HEK293T (cell line): ENCODE data around the gene MFNG.

Source experiments
- FOXA1 ChIP-seq: fragments of 450-650 bp; IDR thresholded peaks from 2 replicates; pipeline ENCODE4 v1.6.1; 2016; ENCODE audit warnings: mild to moderate bottlenecking
- SUZ12 ChIP-seq: fragments of 450-650 bp; IDR thresholded peaks from 2 replicates; pipeline ENCODE4 v1.6.1; 2016; ENCODE audit warnings: mild to moderate bottlenecking

- TF ChIP-seq SUZ12 (no peak), FOXA1 (no peak)
Measured at GRCh38 chr22:37476389-37477329, 9.5 kb downstream of the MFNG start.
